ENCODE results near the gene PEAK1.
"Not testable (repeated sequence)": the region's sequence is repeated elsewhere in the genome, so short reads cannot be mapped to it uniquely, and the experiment has no call there.

PEAK1 gene

DNA sequence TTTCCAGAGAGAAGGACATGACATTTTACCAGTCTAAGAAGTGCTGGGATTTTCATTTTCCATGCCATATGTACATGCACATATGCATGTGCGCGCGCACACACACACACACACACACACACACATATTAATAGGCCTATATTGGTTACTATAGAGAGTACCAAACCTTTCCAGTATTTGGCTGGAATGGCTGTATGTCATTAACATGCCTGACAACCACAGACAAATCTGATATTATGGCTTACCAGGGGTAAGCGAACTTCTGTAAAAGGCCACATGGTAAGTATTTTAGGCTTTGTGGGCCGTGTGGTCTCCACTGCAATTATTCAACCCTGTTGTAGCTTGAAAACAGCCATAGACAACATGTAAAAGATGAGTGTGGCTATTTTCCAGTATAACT is 251.8 kb downstream of the PEAK1 start:
- DNase-seq: peak; percentile 47

DNA sequence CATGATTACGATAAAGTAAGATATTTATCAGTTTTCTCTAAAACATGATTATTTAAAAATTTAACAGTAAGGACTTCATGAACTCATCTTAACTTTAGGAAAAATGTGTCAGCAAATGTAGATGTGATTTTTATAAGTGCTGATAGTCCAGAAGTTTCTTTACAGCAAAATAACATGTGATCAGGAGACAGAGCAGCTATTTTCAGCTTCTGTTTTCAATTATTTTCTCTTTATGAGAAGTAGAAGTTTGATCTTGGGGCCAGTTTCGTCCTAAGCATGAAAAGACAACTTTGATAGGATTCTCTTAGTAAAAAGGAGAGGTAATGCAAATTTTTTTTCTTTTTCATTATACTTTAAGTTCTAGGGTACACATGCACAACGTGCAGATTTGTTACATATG is 252.5 kb downstream of the PEAK1 start:
- DNase-seq: no peak

- DNase-seq: no peak
These were observed 256.0 kb downstream of the PEAK1 start for GRCh38 chr15:77163781-77164384.

DNA sequence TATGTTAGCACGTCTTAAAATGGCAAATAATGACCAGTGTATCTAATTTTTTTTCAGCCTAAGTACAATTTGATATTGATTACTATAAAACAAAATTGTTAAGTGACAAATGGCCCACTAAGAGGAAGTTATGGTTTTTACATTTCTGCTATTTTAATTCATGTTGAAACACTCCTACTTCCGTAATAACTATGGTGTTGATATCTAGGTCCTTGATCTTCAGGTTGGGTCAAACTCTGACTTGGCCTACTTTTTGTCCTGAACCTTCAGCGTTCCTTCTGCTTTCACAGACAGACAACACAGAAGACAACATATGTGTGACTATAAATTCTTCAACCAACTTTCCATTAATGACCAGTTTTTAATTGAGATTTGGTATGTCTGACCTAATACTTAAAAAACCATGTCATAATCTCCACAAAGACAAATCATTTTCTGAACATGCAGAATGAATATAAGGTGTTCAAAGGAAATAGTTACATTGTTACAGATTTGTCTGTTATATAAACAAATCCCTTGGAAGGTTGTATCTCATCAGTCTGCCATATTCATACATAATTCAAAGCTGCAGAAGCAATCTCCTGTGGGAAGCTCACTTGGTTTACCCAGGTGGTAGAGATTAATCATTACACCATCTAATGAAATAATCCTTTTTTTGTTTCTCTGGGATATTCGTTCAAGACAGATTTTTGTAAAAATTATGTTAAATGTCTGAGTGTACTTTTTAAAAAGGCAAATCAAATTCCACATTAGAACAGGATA is 256.9 kb downstream of the PEAK1 start:
- no peak for DNase-seq

GRCh38 chr15:77160562-77161478 is 259.1 kb downstream of the PEAK1 start:
- DNase-seq: no peak

DNA sequence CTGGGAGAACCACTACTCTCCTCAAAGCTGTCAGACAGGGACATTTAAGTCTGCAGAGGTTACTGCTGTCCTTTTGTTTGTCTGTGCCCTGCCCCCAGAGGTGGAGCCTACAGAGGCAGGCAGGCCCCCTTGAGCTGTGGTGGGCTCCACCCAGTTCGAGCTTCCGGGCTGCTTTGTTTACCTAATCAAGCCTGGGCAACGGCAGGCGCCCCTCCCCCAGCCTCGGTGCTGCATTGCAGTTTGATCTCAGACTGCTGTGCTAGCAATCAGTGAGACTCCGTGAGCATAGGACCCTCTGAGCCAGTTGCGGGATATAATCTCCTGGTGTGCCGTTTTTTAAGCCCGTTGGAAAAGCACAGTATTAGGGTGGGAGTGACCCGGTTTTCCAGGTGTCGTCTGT is 263.9 kb downstream of the PEAK1 start:
- not testable (repeated sequence) for DNase-seq

DNA sequence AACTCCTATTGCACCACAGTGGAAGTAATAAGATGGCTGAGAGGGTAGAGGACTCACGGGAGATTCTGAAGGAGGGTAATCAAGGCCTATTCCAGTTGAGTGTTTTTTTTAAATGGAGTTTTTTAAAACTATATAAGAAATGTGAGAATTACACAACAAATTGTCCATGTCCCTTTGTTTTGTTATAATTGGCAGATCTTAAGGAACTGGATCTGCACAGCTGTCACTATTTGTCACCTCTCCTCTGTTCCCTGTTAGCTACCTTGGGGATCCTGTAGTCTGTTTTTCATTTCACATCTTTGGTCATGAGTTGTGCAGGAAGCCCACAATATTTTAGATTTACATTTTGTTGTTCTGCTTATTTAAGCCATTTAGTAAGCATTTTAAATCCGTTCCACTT is 271.7 kb downstream of the PEAK1 start:
- DNase-seq: no peak

GRCh38 chr15:77145370-77145769 is 274.5 kb downstream of the PEAK1 start:
- DNase-seq: no peak

- DNase-seq: no peak
These were observed 275.3 kb downstream of the PEAK1 start for GRCh38 chr15:77144492-77145070.

DNA sequence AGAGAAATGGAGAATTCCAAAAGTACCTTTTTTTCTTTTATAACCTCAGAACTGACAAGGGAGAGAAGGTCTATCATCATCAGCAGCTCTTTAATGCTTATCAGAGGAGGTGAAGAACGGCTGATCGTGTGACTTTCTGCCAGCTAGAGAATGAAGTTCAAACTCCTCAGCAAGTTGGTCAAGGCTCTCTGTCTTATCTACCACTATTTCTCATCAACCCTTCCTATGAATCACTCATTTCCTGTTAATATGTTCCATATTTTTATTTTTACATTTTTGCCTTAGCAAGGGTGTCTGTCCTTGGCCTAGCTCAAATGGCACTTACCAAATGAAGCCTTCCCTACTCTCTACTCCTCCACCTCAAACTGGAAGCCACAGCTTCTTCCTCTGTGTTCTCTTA is 275.9 kb downstream of the PEAK1 start:
- no peak for DNase-seq

DNA sequence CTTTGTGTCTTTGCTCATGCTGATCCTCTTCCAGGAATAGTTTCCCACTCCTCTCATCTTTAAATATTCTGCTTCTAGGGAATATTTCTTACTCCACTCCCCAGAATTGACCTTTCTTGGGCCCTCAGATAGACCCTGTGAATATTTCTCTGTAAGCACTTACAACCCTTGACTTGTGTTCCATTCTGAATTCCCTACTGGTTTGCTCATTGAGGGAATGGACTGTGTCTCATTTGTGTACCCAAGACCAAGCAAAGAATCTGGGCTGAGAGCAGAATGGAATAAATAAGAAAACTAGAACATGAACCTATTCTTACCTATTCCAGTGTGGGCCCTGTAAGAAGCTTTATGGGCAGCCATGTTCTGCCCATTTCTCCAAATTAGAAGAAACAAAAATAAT is 276.3 kb downstream of the PEAK1 start:
- no peak for DNase-seq

GRCh38 chr15:77143191-77143590 is 276.7 kb downstream of the PEAK1 start:
- no peak for DNase-seq

- no peak for DNase-seq
These were observed 279.7 kb downstream of the PEAK1 start for GRCh38 chr15:77140220-77140619.

GRCh38 chr15:77139312-77139711 is 280.6 kb downstream of the PEAK1 start:
- DNase-seq: no peak

- DNase-seq: no peak
These were observed 281.8 kb downstream of the PEAK1 start for GRCh38 chr15:77138167-77138522.

DNA sequence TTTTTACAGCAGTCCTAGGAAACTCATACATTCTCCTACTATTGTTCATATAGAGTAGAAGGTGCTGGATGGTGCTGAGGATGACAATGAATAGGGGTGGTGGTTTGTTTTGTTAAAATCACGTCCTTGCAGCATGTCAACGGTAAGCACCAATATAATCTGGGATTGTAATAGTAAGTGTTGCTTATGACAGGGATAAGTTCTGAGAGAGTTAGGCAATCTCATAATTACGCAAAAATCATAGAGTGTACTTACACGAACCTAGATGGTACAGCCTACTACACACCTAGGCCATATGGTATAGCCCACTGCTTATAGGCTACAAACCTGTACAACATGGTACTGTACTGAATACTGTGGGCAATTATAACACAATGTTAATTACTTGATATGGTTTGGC is 284.7 kb downstream of the PEAK1 start:
- DNase-seq: no peak

DNA sequence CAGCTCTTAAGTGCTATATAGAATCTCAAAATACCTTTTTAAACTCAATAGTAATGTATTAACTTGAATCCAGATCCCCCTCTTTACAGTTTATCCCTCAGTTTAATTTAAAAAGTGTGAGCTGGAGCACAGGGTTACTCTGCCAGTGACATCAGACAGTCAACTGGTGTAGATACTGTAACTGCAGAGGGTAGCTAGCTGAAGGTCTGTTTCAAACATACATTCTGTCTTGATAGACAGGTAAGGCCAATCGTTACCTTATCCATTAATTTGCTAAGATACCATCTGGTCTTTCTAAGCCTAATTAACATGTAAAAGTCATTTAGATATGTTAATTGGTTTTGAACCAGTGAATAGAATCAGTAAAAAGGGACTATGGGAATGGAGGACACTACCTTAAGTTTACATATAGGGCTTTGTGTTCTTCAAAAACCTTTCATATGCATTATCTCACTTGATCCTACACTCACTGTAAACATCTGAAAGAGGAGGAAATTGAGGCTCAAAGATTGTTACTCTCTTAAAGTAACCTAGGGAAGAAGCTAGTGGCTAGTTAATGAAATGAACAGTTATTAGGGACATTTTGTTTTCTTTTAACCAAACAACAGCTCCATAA is 289.5 kb downstream of the PEAK1 start:
- DNase-seq: peak; percentile 38

DNA sequence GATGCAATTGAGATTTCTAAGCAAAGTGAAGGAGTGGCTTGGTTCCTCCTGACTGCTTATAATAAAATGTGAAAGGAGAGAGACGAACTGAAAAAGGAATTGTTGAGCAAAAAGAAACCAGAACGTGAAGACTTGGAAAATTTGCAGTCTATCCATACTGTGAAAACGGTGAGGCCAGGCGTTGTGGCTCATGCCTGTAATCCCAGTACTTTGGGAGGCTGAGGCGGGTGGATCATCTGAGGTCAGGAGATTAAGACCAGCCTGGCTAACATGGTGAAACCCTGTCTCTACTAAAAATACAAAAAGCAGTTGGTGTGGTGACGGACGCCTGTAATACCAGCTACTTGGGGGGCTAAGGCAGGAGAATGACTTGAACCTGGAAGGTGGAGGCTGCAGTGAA is 292.3 kb downstream of the PEAK1 start:
- peak; percentile 85 for DNase-seq

GRCh38 chr15:77126529-77127326 is 293.2 kb downstream of the PEAK1 start:
- DNase-seq: peak; percentile 96

GRCh38 chr15:77123854-77124253 is 296.1 kb downstream of the PEAK1 start:
- no peak for DNase-seq

GRCh38 chr15:77122576-77122975 is 297.3 kb downstream of the PEAK1 start:
- no peak for DNase-seq

DNA sequence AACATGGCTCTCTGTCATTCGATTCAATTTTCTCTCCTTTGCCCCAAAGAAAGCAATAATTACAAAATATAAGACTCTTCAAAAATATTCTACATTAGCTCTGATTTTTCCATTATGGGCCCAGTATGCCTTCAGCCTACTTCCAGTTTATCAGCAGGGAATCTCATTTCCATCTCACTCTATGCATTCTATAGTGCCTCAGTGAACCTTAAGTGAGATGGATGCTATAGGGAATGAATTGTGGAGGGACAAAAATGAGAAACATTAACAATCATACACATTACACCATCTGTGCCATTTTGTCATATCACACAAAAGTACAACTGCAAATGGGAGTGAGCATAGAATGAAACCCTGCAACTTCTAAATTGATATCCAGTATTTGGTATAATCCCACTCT is 298.3 kb downstream of the PEAK1 start:
- no peak for DNase-seq

All from NCI-H82 (cell line).